GM23338 (cell line): ENCODE measurements around the gene KRTAP10-1. TPM values are rescaled to one million over a fixed set of nuclear protein-coding genes. Genes with fewer than 3 reads are reported as not detected.

Experiments used
- ATAC-seq: fragments of 200-7000 bp; cut with Tn5 transposase; 3 replicates; pipeline ENCODE4 v1.9.1; 2020
- DNase-seq: peaks from one replicate; pipeline ENCODE4 v3.0.0-alpha.2; 2015; ENCODE audit warnings: low spot score
- H2AFZ ChIP-seq: fragments of 200-600 bp; sonication (generic); 2 replicates; pipeline ENCODE4 v1.8.0; 2016; ENCODE audit warnings: antibody characterized with exemption, mild to moderate bottlenecking, moderate library complexity
- H3F3A ChIP-seq: fragments of 200-600 bp; sonication (generic); replicated peaks from 2 replicates; pipeline ENCODE4 v1.8.0; 2017; ENCODE audit warnings: antibody characterized with exemption, mixed run types, low read depth
- H3K27ac ChIP-seq: fragments of 200-600 bp; sonication (generic); 2 replicates; pipeline ENCODE4 v1.6.1; 2016; ENCODE audit warnings: low read depth
- H3K27me3 ChIP-seq: fragments of 200-600 bp; sonication (generic); 2 replicates; pipeline ENCODE4 v1.8.0; 2016; ENCODE audit warnings: mild to moderate bottlenecking, mixed run types, moderate library complexity; ENCODE audit not compliant: insufficient read depth
- H3K36me3 ChIP-seq: fragments of 200-600 bp; sonication (generic); 2 replicates; pipeline ENCODE4 v1.8.0; 2016; ENCODE audit warnings: mild to moderate bottlenecking; ENCODE audit not compliant: insufficient read depth
- H3K4me1 ChIP-seq: fragments of 200-600 bp; sonication (generic); 2 replicates; pipeline ENCODE4 v1.8.0; 2016; ENCODE audit warnings: mild to moderate bottlenecking, moderate library complexity; ENCODE audit not compliant: insufficient read depth
- H3K4me2 ChIP-seq: fragments of 200-600 bp; sonication (generic); 2 replicates; pipeline ENCODE4 v1.7.1; 2017; ENCODE audit warnings: mixed run types
- H3K4me3 ChIP-seq: fragments of 200-600 bp; sonication (generic); 2 replicates; pipeline ENCODE4 v1.6.1; 2016; ENCODE audit warnings: mixed run types
- H3K79me2 ChIP-seq: fragments of 200-600 bp; sonication (generic); replicated peaks from 2 replicates; pipeline ENCODE4 v1.8.0; 2017; ENCODE audit warnings: mild to moderate bottlenecking; ENCODE audit not compliant: insufficient read depth
- H3K9me2 ChIP-seq: fragments of 200-600 bp; sonication (generic); 2 replicates; pipeline ENCODE4 v1.8.0; 2017; ENCODE audit not compliant: insufficient read depth
- H4K20me1 ChIP-seq: fragments of 200-600 bp; sonication (generic); replicated peaks from 2 replicates; pipeline ENCODE4 v1.8.0; 2017; ENCODE audit warnings: mild to moderate bottlenecking; ENCODE audit not compliant: insufficient read depth
- H3K27ac Mint-ChIP-seq: 2 replicates; pipeline ENCODE4 v1.8.0; 2020; ENCODE audit warnings: inconsistent platforms, mild to moderate bottlenecking, moderate library complexity, mixed read lengths
- H3K27me3 Mint-ChIP-seq: 3 replicates; pipeline ENCODE4 v1.8.0; 2022; ENCODE audit warnings: low read depth, mild to moderate bottlenecking, moderate library complexity, mixed read lengths, inconsistent platforms; ENCODE audit not compliant: insufficient read depth, poor library complexity
- H3K36me3 Mint-ChIP-seq: 3 replicates; pipeline ENCODE4 v1.8.0; 2021; ENCODE audit warnings: low read depth, mild to moderate bottlenecking, inconsistent platforms, moderate library complexity, mixed read lengths
- H3K4me1 Mint-ChIP-seq: 3 replicates; pipeline ENCODE4 v1.8.0; 2020; ENCODE audit warnings: mild to moderate bottlenecking, inconsistent platforms, mixed read lengths
- H3K4me3 Mint-ChIP-seq: 3 replicates; pipeline ENCODE4 v1.8.0; 2021; ENCODE audit warnings: moderate library complexity, mild to moderate bottlenecking, inconsistent platforms, mixed read lengths
- H3K9me3 Mint-ChIP-seq: 3 replicates; pipeline ENCODE4 v1.8.0; 2020; ENCODE audit warnings: moderate library complexity, mild to moderate bottlenecking, inconsistent platforms, mixed read lengths
- CTCF ChIP-seq, 2 experiments: fragments of 200-600 bp in 1 of 2; sonication (generic) in 1 of 2; conservative IDR thresholded peaks; 2 replicates each; pipeline versions ENCODE4 v1.5.1 to v1.6.1; 2016 to 2017; ENCODE audit warnings: antibody characterized with exemption in 2 of 2, low read depth in 2 of 2, mild to moderate bottlenecking in 2 of 2, moderate library complexity in 1 of 2
- ZNF462 ChIP-seq: fragments of 250-450 bp; sonication (Bioruptor Pico); IDR thresholded peaks from 2 replicates; pipeline ENCODE4 v1.5.0; 2020; ENCODE audit warnings: mild to moderate bottlenecking, moderate library complexity
- polyA plus RNA-seq: library from polyadenylated mRNA; unstranded; fragments of >200 nt; fragmentation: Nextera tagmentation; extraction: Ambion mirVana; gene quantifications from 2 replicates; pipeline ENCODE4 v1.2.1, GENCODE V29; 2016
- total RNA-seq: library from RNA; depleted of rRNA; stranded (reverse); fragments of >200 nt; shearing (Covaris generic); gene quantifications from 2 replicates; pipeline ENCODE4 v1.2.3, GENCODE V29; 2014

Gene KRTAP10-1
- total and polyA plus RNA-seq, 2 experiments from 2014 or later: not detected

- Histone ChIP-seq H3K4me1 (no peaks in the 10 kb centered on the region), H3K27me3 (no peaks in the 10 kb centered on the region), H3K4me2 (no peak overlapping the region), H3K9me2 (0 out of 2 replicates have a peak, but pooled peaks cover 2% of the 10 kb centered on the region), H3K4me3 (no peak overlapping the region), H3F3A (no peaks in the 10 kb centered on the region), H3K36me3 (no peaks in the 10 kb centered on the region), H3K79me2 (no peaks in the 10 kb centered on the region), H2AFZ (no peak overlapping the region), H3K27ac (no peak overlapping the region), H4K20me1 (no peaks in the 10 kb centered on the region)
- H3K4me1 Mint-ChIP-seq: no peaks in the 10 kb centered on the region
- H3K27me3 Mint-ChIP-seq: peaks cover 5% of the 10 kb centered on the region
- no peak overlapping the region for H3K4me3 Mint-ChIP-seq
- no peak overlapping the region for H3K27ac Mint-ChIP-seq
- no peaks in the 10 kb centered on the region for H3K36me3 Mint-ChIP-seq
- ATAC-seq: no peak
- no peak for DNase-seq
- H3K9me3 Mint-ChIP-seq: no peaks in the 10 kb centered on the region; the same call in 2 of the 3 replicates
- TF ChIP-seq CTCF (conservative IDR thresholded peaks at IDR 0.05; ENCODE audit: low read depth in 2 of 2): no peak
- TF ChIP-seq ZNF462 (CRISPR knock-in tag): no peak
Observed at GRCh38 chr21:44523567-44524413, 16.2 kb downstream of the KRTAP10-1 start.
